ENCODE measurements around the gene TLR8. TPM values are rescaled to one million over a fixed set of nuclear protein-coding genes. Genes with fewer than 3 reads are reported as not detected.

TLR8 gene
- total and polyA plus RNA-seq, 2 of the 13 experiments (the other 11 are each of a cell fraction or from before 2014, with no cell fraction given), result not detected

DNA sequence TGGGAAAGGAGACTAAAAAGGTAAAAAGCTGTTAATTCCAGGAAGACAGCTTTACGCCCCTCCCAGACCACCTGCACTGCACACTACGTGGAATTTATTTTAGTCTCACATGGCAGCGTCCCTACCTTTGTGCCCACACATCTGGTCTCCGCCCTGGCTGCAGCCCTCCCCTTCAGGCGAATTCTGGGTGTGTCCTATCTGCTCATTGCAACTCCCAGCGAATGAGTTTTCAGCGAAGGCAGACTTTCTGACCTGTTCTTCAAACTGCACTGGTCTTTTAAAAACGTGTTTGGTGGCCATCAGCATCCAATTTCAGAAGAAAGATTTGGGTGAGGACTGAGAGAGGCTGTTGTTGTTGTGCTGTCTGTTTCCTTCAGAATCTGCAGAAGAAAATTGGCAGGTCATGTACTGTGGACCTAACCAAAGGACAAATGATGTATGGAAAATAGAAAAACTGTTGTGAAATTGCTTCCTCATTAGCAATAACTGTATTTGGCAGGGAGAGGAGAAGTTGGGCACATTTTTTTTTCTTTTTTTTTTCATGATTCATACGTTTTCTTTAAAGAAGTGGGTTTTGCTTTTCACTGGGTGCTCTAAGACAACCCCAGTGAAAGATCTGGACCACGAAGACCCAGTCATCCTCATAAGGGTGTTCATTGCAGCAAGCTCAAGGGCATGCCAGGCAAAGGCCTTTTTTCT, 4.2 kb downstream of the TLR8 start:
- WGBS (ENCODE audit: low lambda C conversion rate), result 14% methylated on average over 3 of the region's 10 CpGs
- no peak overlapping the region for H3K9ac ChIP-seq (ENCODE audit: insufficient read depth, low read depth, low read length)
- TF ChIP-seq ZNF737 (CRISPR knock-in tag; IDR thresholded peaks at IDR 0.05; ENCODE audit: borderline replicate concordance), result no peak
- TF ChIP-seq UBTF (CRISPR knock-in tag; IDR thresholded peaks at IDR 0.05), result no peak
- TF ChIP-seq ZBTB37 (CRISPR knock-in tag; IDR thresholded peaks at IDR 0.05), result no peak
- no peak for TF ChIP-seq NFYC (CRISPR knock-in tag; IDR thresholded peaks at IDR 0.05)
- TF ChIP-seq ATF6 (CRISPR knock-in tag; conservative IDR thresholded peaks at IDR 0.05), result no peak
- TF ChIP-seq PHB2 (IDR thresholded peaks at IDR 0.05; ENCODE audit: partially characterized antibody), result no peak
- no peak for TF ChIP-seq SP1 (IDR thresholded peaks at IDR 0.05)
- TF ChIP-seq SP1 (CRISPR knock-in tag; IDR thresholded peaks at IDR 0.05), result no peak
- TF ChIP-seq, protein P1, sequence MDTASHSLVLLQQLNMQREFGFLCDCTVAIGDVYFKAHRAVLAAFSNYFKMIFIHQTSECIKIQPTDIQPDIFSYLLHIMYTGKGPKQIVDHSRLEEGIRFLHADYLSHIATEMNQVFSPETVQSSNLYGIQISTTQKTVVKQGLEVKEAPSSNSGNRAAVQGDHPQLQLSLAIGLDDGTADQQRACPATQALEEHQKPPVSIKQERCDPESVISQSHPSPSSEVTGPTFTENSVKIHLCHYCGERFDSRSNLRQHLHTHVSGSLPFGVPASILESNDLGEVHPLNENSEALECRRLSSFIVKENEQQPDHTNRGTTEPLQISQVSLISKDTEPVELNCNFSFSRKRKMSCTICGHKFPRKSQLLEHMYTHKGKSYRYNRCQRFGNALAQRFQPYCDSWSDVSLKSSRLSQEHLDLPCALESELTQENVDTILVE (CRISPR knock-in tag; IDR thresholded peaks at IDR 0.05), result no peak
- no peaks in the 10 kb centered on the region for H3K4me1 ChIP-seq (ENCODE audit: insufficient read depth, low read length)
- H4K20me1 ChIP-seq (ENCODE audit: insufficient read depth, low read length), result no peaks in the 10 kb centered on the region
- H3K27me3 ChIP-seq (ENCODE audit: control insufficient read depth in 1 of 2, insufficient read depth in 2 of 2, low read length in 2 of 2), result no peaks in the 10 kb centered on the region
- in situ Hi-C loops (cut with HindIII; ENCODE audit: extremely low pct_ligation_motif_present, low pct_unique_long_range_greater_than_20kb) (no loop called here), intact Hi-C loops (cut with micrococcal nuclease; ENCODE audit: unreplicated experiment) (no loop called here)
- H3K4me3 ChIP-seq (replicated peaks in 1 of 3; ENCODE audit: insufficient read depth in 1 of 3, low read depth in 2 of 3, low read length in 3 of 3), result no peak overlapping the region
- no peak overlapping the region for H3K4me2 ChIP-seq (ENCODE audit: low read depth, low read length)
- no peak overlapping the region for H2AFZ ChIP-seq (ENCODE audit: low read length)
- FAIRE-seq, result no peak
- no peaks in the 10 kb centered on the region for H3K36me3 ChIP-seq (replicated peaks in 1 of 2; ENCODE audit: control insufficient read depth in 1 of 2, insufficient read depth in 2 of 2, low read length in 2 of 2)
- CTCF ChIA-PET (ENCODE audit: low intra/inter-chr PET ratio, low total read pairs), result no interaction called here
- no peak for DNase-seq (ENCODE audit: low spot score)
- BruUV-seq (replicated peaks), result no TSS peak
- POLR2A ChIA-PET, result no interaction called here
- H3K9me3 ChIP-seq (ENCODE audit: low read length), result no peaks in the 10 kb centered on the region
- ATAC-seq, result no peak
- no peak overlapping the region for H3K27ac ChIP-seq (ENCODE audit: extremely low read length, insufficient read depth, low read length)
- H3K79me2 ChIP-seq (ENCODE audit: insufficient read depth, low read length), result no peaks in the 10 kb centered on the region

All from HepG2 (cell line).